ENCODE measurements around the gene TSPAN8.
"Not testable (repeated sequence)": the region's sequence is repeated elsewhere in the genome, so short reads cannot be mapped to it uniquely, and the experiment has no call there.

The TSPAN8 gene

GRCh38 chr12:71164166-71164565 lies 6.4 kb upstream of the TSPAN8 start:
- no peak for DNase-seq

GRCh38 chr12:71162832-71163763 lies 5.3 kb upstream of the TSPAN8 start:
- DNase-seq = no peak

- DNase-seq = no peak
Observed at GRCh38 chr12:71161591-71161990, 3.8 kb upstream of the TSPAN8 start.

GRCh38 chr12:71160585-71160984 lies 2.8 kb upstream of the TSPAN8 start:
- no peak for DNase-seq

GRCh38 chr12:71159878-71160277 lies 2.1 kb upstream of the TSPAN8 start:
- DNase-seq = no peak

- no peak for DNase-seq
Observed at GRCh38 chr12:71159264-71159663, 1.5 kb upstream of the TSPAN8 start.

- DNase-seq = peak; percentile 76
Observed at GRCh38 chr12:71158361-71158882, 623 bp upstream of the TSPAN8 start.

GRCh38 chr12:71155225-71155624 lies 2.6 kb downstream of the TSPAN8 start:
- no peak for DNase-seq

GRCh38 chr12:71152851-71153250 lies 4.9 kb downstream of the TSPAN8 start:
- DNase-seq = no peak

- DNase-seq = not testable (repeated sequence)
Observed at GRCh38 chr12:71150041-71150440, 7.8 kb downstream of the TSPAN8 start.

GRCh38 chr12:71144682-71145081 lies 13.1 kb downstream of the TSPAN8 start:
- DNase-seq = no peak

GRCh38 chr12:71142956-71143355 lies 14.8 kb downstream of the TSPAN8 start:
- no peak for DNase-seq

GRCh38 chr12:71142016-71142415 lies 15.8 kb downstream of the TSPAN8 start:
- no peak for DNase-seq

- no peak for DNase-seq
Observed at GRCh38 chr12:71141378-71141926, 16.3 kb downstream of the TSPAN8 start.

GRCh38 chr12:71139153-71139735 lies 18.6 kb downstream of the TSPAN8 start:
- DNase-seq = no peak

GRCh38 chr12:71138011-71138410 lies 19.8 kb downstream of the TSPAN8 start:
- DNase-seq = no peak

- no peak for DNase-seq
Observed at GRCh38 chr12:71135812-71136176, 22.0 kb downstream of the TSPAN8 start.

GRCh38 chr12:71135077-71135811 lies 22.6 kb downstream of the TSPAN8 start:
- no peak for DNase-seq

GRCh38 chr12:71134405-71134804 lies 23.4 kb downstream of the TSPAN8 start:
- no peak for DNase-seq

- no peak for DNase-seq
Observed at GRCh38 chr12:71130521-71131069, 27.2 kb downstream of the TSPAN8 start.

GRCh38 chr12:71129364-71129763 lies 28.4 kb downstream of the TSPAN8 start:
- DNase-seq = no peak

GRCh38 chr12:71128191-71128788 lies 29.5 kb downstream of the TSPAN8 start:
- DNase-seq = no peak
